Endodermal cell (in vitro differentiated cells): ENCODE data around the gene LOXHD1. TPM values are rescaled to one million over a fixed set of nuclear protein-coding genes. Genes with fewer than 3 reads are reported as not detected.
A peak's percentile ranks its signal among the peaks of the same experiment; 100 is the strongest.

Experiments used
- DNase-seq: peaks from one replicate; pipeline ENCODE4 v3.0.0-alpha.2; 2017
- H3K27ac ChIP-seq: 2 replicates; pipeline ENCODE4 v1.5.1; 2013; ENCODE audit warnings: mild to moderate bottlenecking, low read depth, low read length, moderate library complexity
- H3K27me3 ChIP-seq: 2 replicates; pipeline ENCODE4 v1.6.1; 2013; ENCODE audit warnings: mild to moderate bottlenecking, low read length, moderate library complexity; ENCODE audit not compliant: insufficient read depth, control insufficient read depth, poor library complexity, severe bottlenecking
- H3K36me3 ChIP-seq: 2 replicates; pipeline ENCODE4 v1.7.0; 2013; ENCODE audit warnings: mild to moderate bottlenecking, low read length, moderate library complexity; ENCODE audit not compliant: control insufficient read depth, insufficient read depth
- H3K4me1 ChIP-seq: one replicate; pipeline ENCODE4 v1.7.0; 2013; ENCODE audit warnings: low read length; ENCODE audit not compliant: control insufficient read depth, insufficient read depth
- H3K4me3 ChIP-seq: 2 replicates; pipeline ENCODE4 v1.5.1; 2013; ENCODE audit warnings: mild to moderate bottlenecking, low read length, moderate library complexity
- H3K9ac ChIP-seq: 2 replicates; pipeline ENCODE4 v1.6.1; 2013; ENCODE audit warnings: mild to moderate bottlenecking, low read length, moderate library complexity; ENCODE audit not compliant: poor library complexity, severe bottlenecking; ENCODE audit errors: extremely low read depth
- H3K9me3 ChIP-seq: 2 replicates; pipeline ENCODE4 v1.6.1; 2013; ENCODE audit warnings: mild to moderate bottlenecking, low read length, moderate library complexity; ENCODE audit not compliant: control insufficient read depth
- H3K27ac Mint-ChIP-seq: 2 replicates; pipeline ENCODE4 v1.8.0; 2020; ENCODE audit warnings: mixed read lengths
- H3K27me3 Mint-ChIP-seq: 2 replicates; pipeline ENCODE4 v1.8.0; 2021; ENCODE audit warnings: mild to moderate bottlenecking, mixed read lengths; ENCODE audit not compliant: insufficient read depth
- H3K36me3 Mint-ChIP-seq: 2 replicates; pipeline ENCODE4 v1.8.0; 2020; ENCODE audit warnings: low read depth, mixed read lengths
- H3K4me1 Mint-ChIP-seq: 2 replicates; pipeline ENCODE4 v1.8.0; 2020; ENCODE audit warnings: mixed read lengths
- H3K4me3 Mint-ChIP-seq: 2 replicates; pipeline ENCODE4 v1.8.0; 2020; ENCODE audit warnings: mild to moderate bottlenecking, moderate library complexity, mixed read lengths
- H3K9me3 Mint-ChIP-seq: 2 replicates; pipeline ENCODE4 v1.8.0; 2020; ENCODE audit warnings: mild to moderate bottlenecking, mixed read lengths
- CTCF ChIP-seq: fragments of 200-600 bp; sonication (generic); conservative IDR thresholded peaks from 2 replicates; pipeline ENCODE4 v1.5.0; 2021; ENCODE audit warnings: antibody characterized with exemption, mild to moderate bottlenecking
- WGBS, 2 experiments: methylation state at CpG; one replicate each; pipeline versions ENCODE4 v1.1.5 to v1.1.7; 2013; ENCODE audit warnings: missing lambda C conversion rate in 2 of 2, mixed read lengths in 1 of 2; ENCODE audit not compliant: insufficient coverage in 1 of 2, insufficient read length in 1 of 2; 5-methylcytosine and 5-hydroxymethylcytosine counted together
- total RNA-seq, 2 donors: library from RNA; stranded (reverse); fragmentation: NEBNext Ultra II Directional in 1 of 2; extraction: Animal tissue kit (Norgen Biotek cat#: 25700) in 1 of 2; gene quantifications; 2 replicates in 1 of 2; 3 replicates in 1 of 2; pipeline ENCODE4 v1.2.1, GENCODE V29; 2021

Gene LOXHD1
- total RNA-seq, 2 donors from 2014 or later = 2.1 TPM; not detected in 1

- whole genome bisulfite sequencing, 2 experiments = 90 to 91% methylated on average over 10 of the region's 10 CpGs
- H3K4me3 ChIP-seq = no peak overlapping the region
- Mint-ChIP-seq H3K9me3 (no peaks in the 10 kb centered on the region), H3K4me3 (no peak overlapping the region), H3K27ac (no peak overlapping the region), H3K4me1 (no peaks in the 10 kb centered on the region), H3K36me3 (no peaks in the 10 kb centered on the region), H3K27me3 (peaks cover 4% of the 10 kb centered on the region)
- no peaks in the 10 kb centered on the region for H3K36me3 ChIP-seq
- no peaks in the 10 kb centered on the region for H3K27me3 ChIP-seq
- no peaks in the 10 kb centered on the region for H3K4me1 ChIP-seq
- H3K27ac ChIP-seq = no peak overlapping the region
- DNase-seq = no peak
- H3K9ac ChIP-seq = no peak overlapping the region
- TF ChIP-seq CTCF = no peak
- H3K9me3 ChIP-seq = no peaks in the 10 kb centered on the region
Measured at GRCh38 chr18:46678785-46679399, 21.9 kb upstream of the LOXHD1 start.

- H3K27ac ChIP-seq = no peak overlapping the region
- H3K9ac ChIP-seq = no peak overlapping the region
- H3K36me3 ChIP-seq = no peaks in the 10 kb centered on the region
- Mint-ChIP-seq H3K27ac (no peak overlapping the region), H3K36me3 (no peaks in the 10 kb centered on the region), H3K4me1 (no peaks in the 10 kb centered on the region), H3K27me3 (peaks cover 4% of the 10 kb centered on the region), H3K9me3 (no peaks in the 10 kb centered on the region), H3K4me3 (no peak overlapping the region)
- H3K27me3 ChIP-seq = no peaks in the 10 kb centered on the region
- no peak for TF ChIP-seq CTCF
- no peak for DNase-seq
- no peaks in the 10 kb centered on the region for H3K4me1 ChIP-seq
- no peaks in the 10 kb centered on the region for H3K9me3 ChIP-seq
- 75% methylated on average over 3 of the region's 3 CpGs; no CpG with 5 or more reads in 1 of the 2 experiments for WGBS, 2 experiments
- H3K4me3 ChIP-seq = no peak overlapping the region
Measured at GRCh38 chr18:46678041-46678440, 21.0 kb upstream of the LOXHD1 start.

- Histone ChIP-seq H3K27ac (no peak overlapping the region), H3K4me1 (no peaks in the 10 kb centered on the region), H3K9ac (no peak overlapping the region), H3K9me3 (no peaks in the 10 kb centered on the region), H3K36me3 (no peaks in the 10 kb centered on the region), H3K27me3 (no peaks in the 10 kb centered on the region), H3K4me3 (no peak overlapping the region)
- peaks cover 4% of the 10 kb centered on the region for H3K27me3 Mint-ChIP-seq
- no peak overlapping the region for H3K27ac Mint-ChIP-seq
- no peaks in the 10 kb centered on the region for H3K36me3 Mint-ChIP-seq
- peak; percentile 48 for TF ChIP-seq CTCF
- H3K4me3 Mint-ChIP-seq = no peak overlapping the region
- H3K9me3 Mint-ChIP-seq = no peaks in the 10 kb centered on the region
- DNase-seq = peak; percentile 63
- 90% methylated on average over 2 of the region's 2 CpGs; no CpG with 5 or more reads in 1 of the 2 experiments for whole genome bisulfite sequencing, 2 experiments
- peaks cover 3% of the 10 kb centered on the region for H3K4me1 Mint-ChIP-seq
Measured at GRCh38 chr18:46677611-46678010, 20.6 kb upstream of the LOXHD1 start.
